B cell (primary cell): ENCODE measurements around the gene KCNC1. TPM values are rescaled to one million over a fixed set of nuclear protein-coding genes. Genes with fewer than 3 reads are reported as not detected.

Experiments used
- ATAC-seq: fragments of 200-7000 bp; cut with Tn5 transposase; one replicate; pipeline ENCODE4 v1.10.0; 2021; ENCODE audit warnings: low read depth, mild to moderate bottlenecking, moderate number of reproducible peaks, moderate library complexity
- CTCF ChIA-PET: fragments of 350-600 bp; sonication (Branson Sonifier 250); formaldehyde crosslinking; loops from one replicate; lab custom pipeline; 2021; ENCODE audit warnings: antibody characterized with exemption, inconsistent platforms; lab: Charles Lee
- POLR2A ChIA-PET: fragments of 350-600 bp; sonication (Branson Sonifier 250); formaldehyde crosslinking; loops from one replicate; lab custom pipeline; 2021; ENCODE audit warnings: antibody characterized with exemption; lab: Charles Lee
- DNase-seq: peaks from one replicate; pipeline ENCODE4 v3.0.0; 2013
- H2AFZ ChIP-seq: 2 replicates; pipeline ENCODE4 v1.6.1; 2012; ENCODE audit warnings: mild to moderate bottlenecking, low read depth, low read length; ENCODE audit not compliant: insufficient read depth, poor library complexity, severe bottlenecking
- H3K27ac ChIP-seq, 2 donors: 1 replicate in 1 of 2; 2 replicates in 1 of 2; pipeline ENCODE4 v1.5.1; 2012 to 2013; ENCODE audit warnings: low read length in 2 of 2, mild to moderate bottlenecking in 2 of 2, moderate library complexity in 1 of 2
- H3K27me3 ChIP-seq, 4 experiments: fragments of 200-600 bp in 1 of 4; sonication (generic) in 1 of 4; replicated peaks in 1 of 4; 1 replicate in 2 of 4; 2 replicates in 2 of 4; pipeline versions ENCODE4 v1.6.1 to v1.7.0; 2013 to 2016; ENCODE audit warnings: low read length in 3 of 4, mild to moderate bottlenecking in 2 of 4, mixed read lengths in 1 of 4, moderate library complexity in 1 of 4; ENCODE audit not compliant: insufficient read depth in 4 of 4, control insufficient read depth in 3 of 4; ENCODE audit errors: control extremely low read depth in 1 of 4
- H3K36me3 ChIP-seq, 2 experiments: replicated peaks in 1 of 2; 1 replicate in 1 of 2; 2 replicates in 1 of 2; pipeline versions ENCODE4 v1.6.1 to v1.7.1; 2013; ENCODE audit warnings: low read length in 1 of 2; ENCODE audit not compliant: insufficient read depth in 2 of 2, control insufficient read depth in 1 of 2; ENCODE audit errors: control extremely low read depth in 1 of 2, extremely low read depth in 1 of 2
- H3K4me1 ChIP-seq, 2 donors: fragments of 200-600 bp in 1 of 2; sonication (generic) in 1 of 2; 1 replicate in 1 of 2; 2 replicates in 1 of 2; pipeline versions ENCODE4 v1.5.1 to v1.6.1; 2013 to 2017; ENCODE audit warnings: low read length in 2 of 2; ENCODE audit not compliant: control insufficient read depth in 2 of 2, insufficient read depth in 2 of 2
- H3K4me2 ChIP-seq: replicated peaks from 2 replicates; pipeline ENCODE3; 2012; ENCODE audit warnings: mild to moderate bottlenecking, low read depth, low read length; ENCODE audit not compliant: poor library complexity, severe bottlenecking
- H3K4me3 ChIP-seq, 5 experiments: fragments of 200-600 bp in 1 of 5; sonication (generic) in 1 of 5; 1 replicate in 3 of 5; 2 replicates in 2 of 5; pipeline versions ENCODE4 v1.5.1 to v1.7.0; 2011 to 2016; ENCODE audit warnings: low read length in 4 of 5, mild to moderate bottlenecking in 4 of 5, low read depth in 2 of 5, control low read depth in 1 of 5, moderate library complexity in 1 of 5; ENCODE audit not compliant: insufficient read depth in 1 of 5; ENCODE audit errors: control extremely low read depth in 1 of 5, extremely low read depth in 1 of 5
- H3K79me2 ChIP-seq: fragments of 200-600 bp; sonication (generic); one replicate; pipeline ENCODE4 v1.6.0; 2016; ENCODE audit warnings: low read length; ENCODE audit not compliant: control insufficient read depth, insufficient read depth
- H3K9ac ChIP-seq: fragments of 200-600 bp; sonication (generic); 2 replicates; pipeline ENCODE4 v1.6.1; 2017; ENCODE audit warnings: mild to moderate bottlenecking, low read length, moderate library complexity
- H3K9me3 ChIP-seq, 3 donors: one replicate each; pipeline versions ENCODE4 v1.6.1 to v1.7.1; 2013; ENCODE audit warnings: low read length in 2 of 3; ENCODE audit not compliant: control insufficient read depth in 2 of 3, insufficient read depth in 1 of 3; ENCODE audit errors: control extremely low read depth in 1 of 3
- H4K20me1 ChIP-seq: 2 replicates; pipeline ENCODE4 v1.6.0; 2012; ENCODE audit warnings: mild to moderate bottlenecking, low read length; ENCODE audit not compliant: insufficient read depth, control insufficient read depth, poor library complexity, severe bottlenecking
- H3K27ac Mint-ChIP-seq: one replicate; pipeline ENCODE4 v1.8.0; 2021; ENCODE audit warnings: mixed read lengths
- H3K27me3 Mint-ChIP-seq: one replicate; pipeline ENCODE4 v1.8.0; 2021; ENCODE audit warnings: mixed read lengths
- H3K4me1 Mint-ChIP-seq: one replicate; pipeline ENCODE4 v1.8.0; 2021; ENCODE audit warnings: mixed read lengths
- H3K4me3 Mint-ChIP-seq: one replicate; pipeline ENCODE4 v1.8.0; 2021; ENCODE audit warnings: mixed read lengths
- H3K9me3 Mint-ChIP-seq: one replicate; pipeline ENCODE4 v1.8.0; 2022; ENCODE audit warnings: mixed read lengths; ENCODE audit not compliant: insufficient read depth
- CTCF ChIP-seq: fragments of 200-600 bp; IDR thresholded peaks from one replicate; pipeline ENCODE4 v1.8.0; 2022; ENCODE audit warnings: antibody characterized with exemption, mild to moderate bottlenecking
- EZH2 ChIP-seq: IDR thresholded peaks from 2 replicates; pipeline ENCODE4 v1.6.1; 2012; ENCODE audit warnings: borderline replicate concordance, low read depth, mild to moderate bottlenecking, moderate library complexity, low read length; ENCODE audit not compliant: insufficient read depth, poor library complexity, severe bottlenecking
- WGBS: methylation state at CpG from one replicate; pipeline ENCODE4 v1.1.5; 2013; ENCODE audit warnings: missing lambda C conversion rate; ENCODE audit not compliant: insufficient coverage; 5-methylcytosine and 5-hydroxymethylcytosine counted together
- intact Hi-C: fragments of 100-400 bp; cut with micrococcal nuclease; formaldehyde crosslinking; loops from one replicate; pipeline ENCODE4 v1.10.0; 2022
- polyA plus RNA-seq: library from polyadenylated mRNA; depleted of rRNA; stranded (reverse); fragments of >200 nt; gene quantifications from 2 replicates; pipeline ENCODE4 v1.2.3, GENCODE V29; 2012
- total RNA-seq, 2 donors: library from RNA; stranded (reverse); fragments of 120-200 nt in 1 of 2; gene quantifications; 1 replicate in 1 of 2; 2 replicates in 1 of 2; pipeline versions ENCODE4 v1.2.3 to v1.2.4, GENCODE V29; 2013 to 2022

The KCNC1 gene
- total and polyA plus RNA-seq, 2 donors (not counting 1 experiment from before 2014, with no cell fraction given) = not detected

GRCh38 chr11:17793642-17794170, 59.1 kb downstream of the KCNC1 start:
- H3K4me1 ChIP-seq = no peaks in the 10 kb centered on the region
- no peaks in the 10 kb centered on the region for H3K36me3 ChIP-seq
- H2AFZ ChIP-seq = no peak overlapping the region
- POLR2A ChIA-PET = no interaction called here
- Mint-ChIP-seq H3K4me1 (no peaks in the 10 kb centered on the region), H3K27ac (no peak overlapping the region), H3K9me3 (no peaks in the 10 kb centered on the region), H3K27me3 (no peaks in the 10 kb centered on the region), H3K4me3 (no peak overlapping the region)
- H3K79me2 ChIP-seq = no peaks in the 10 kb centered on the region
- intact Hi-C loops = no loop called here
- CTCF ChIA-PET = no interaction called here
- H3K9ac ChIP-seq = no peak overlapping the region
- H3K4me3 ChIP-seq = no peak overlapping the region
- H3K4me2 ChIP-seq = no peak overlapping the region
- H4K20me1 ChIP-seq = no peaks in the 10 kb centered on the region
- peaks cover 0 to 2% (median 0%) of the 10 kb centered on the region in 3 donors for H3K9me3 ChIP-seq
- H3K27me3 ChIP-seq = no peaks in the 10 kb centered on the region
- 97% methylated on average over 6 of the region's 7 CpGs for WGBS
- no peak for ATAC-seq
- TF ChIP-seq EZH2 = no peak
- TF ChIP-seq CTCF = no peak
- no peak for DNase-seq
- H3K27ac ChIP-seq = no peak overlapping the region

- Mint-ChIP-seq H3K4me1 (no peaks in the 10 kb centered on the region), H3K27me3 (no peaks in the 10 kb centered on the region), H3K9me3 (no peaks in the 10 kb centered on the region), H3K27ac (no peak overlapping the region), H3K4me3 (no peak overlapping the region)
- Histone ChIP-seq H3K27me3 (no peaks in the 10 kb centered on the region), H3K4me2 (no peak overlapping the region), H4K20me1 (no peaks in the 10 kb centered on the region), H3K36me3 (no peaks in the 10 kb centered on the region), H3K27ac (no peak overlapping the region), H3K9me3 (peaks cover 0 to 2% (median 0%) of the 10 kb centered on the region in 3 donors), H3K4me1 (no peaks in the 10 kb centered on the region), H3K9ac (no peak overlapping the region), H3K4me3 (no peak overlapping the region), H3K79me2 (no peaks in the 10 kb centered on the region), H2AFZ (no peak overlapping the region)
- ATAC-seq (no peak), DNase-seq (no peak)
- WGBS = 92% methylated on average over 5 of the region's 5 CpGs
- TF ChIP-seq EZH2 (no peak), CTCF (no peak)
- ChIA-PET POLR2A (no interaction called here), CTCF (no interaction called here)
- intact Hi-C loops = no loop called here
Observed at GRCh38 chr11:17794981-17795380, 60.4 kb downstream of the KCNC1 start.
